ENCODE data around the gene ANO5. TPM values are rescaled to one million over a fixed set of nuclear protein-coding genes. Genes with fewer than 3 reads are reported as not detected.

ANO5 gene
- total RNA-seq, 1 experiment from 2014 or later = not detected

DNA sequence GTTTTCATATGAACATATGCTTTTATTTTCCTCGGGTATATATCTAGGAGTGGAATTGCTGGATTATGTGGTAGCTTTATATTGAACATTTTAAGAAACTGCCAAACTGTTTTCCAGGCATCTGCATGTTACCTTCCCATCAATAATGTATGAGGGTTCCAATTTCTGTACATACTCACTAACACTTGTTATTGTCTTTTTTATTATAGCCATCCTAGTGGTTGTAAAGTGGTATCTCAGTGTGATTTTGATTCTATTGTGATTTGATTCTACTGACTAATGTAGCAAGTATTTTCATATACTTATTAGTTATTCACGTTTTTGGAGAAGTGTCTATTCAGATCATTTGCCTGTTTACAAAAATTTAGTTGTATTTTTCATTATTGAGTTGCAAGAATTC is 2.0 kb downstream of the ANO5 start:
- intact Hi-C loops (cut with micrococcal nuclease; ENCODE audit: unreplicated experiment) = no loop called here
- no TSS peak for BruUV-seq (replicated peaks)
- no peaks in the 10 kb centered on the region for H3K4me1 Mint-ChIP-seq (ENCODE audit: low read depth, unreplicated experiment)
- no peaks in the 10 kb centered on the region for H3K36me3 ChIP-seq (ENCODE audit: control insufficient read depth, insufficient read depth, low read length)
- H3K27me3 ChIP-seq (replicated peaks; ENCODE audit: control insufficient read depth, insufficient read depth, low read length) = no peaks in the 10 kb centered on the region
- ChIA-PET CTCF (no interaction called here), POLR2A (no interaction called here)
- H3K9me3 Mint-ChIP-seq (ENCODE audit: unreplicated experiment) = no peaks in the 10 kb centered on the region
- H3K9me3 ChIP-seq = no peaks in the 10 kb centered on the region
- H3K4me3 Mint-ChIP-seq (ENCODE audit: unreplicated experiment) = no peak overlapping the region
- 0 out of 2 replicates have a peak, but pooled peaks cover 3% of the 10 kb centered on the region for H3K4me1 ChIP-seq
- H3K4me3 ChIP-seq (ENCODE audit: low read depth, low read length) = no peak overlapping the region
- no peaks in the 10 kb centered on the region for H3K36me3 Mint-ChIP-seq (ENCODE audit: insufficient read depth, unreplicated experiment)
- TF ChIP-seq CTCF (IDR thresholded peaks at IDR 0.05; ENCODE audit: insufficient read depth in 1 of 2, low read depth in 1 of 2, low read length in 1 of 2, severe bottlenecking in 1 of 2, unreplicated experiment in 1 of 2) = no peak
- no peak overlapping the region for H3K27ac Mint-ChIP-seq (ENCODE audit: unreplicated experiment)
- DNase-seq = no peak
- peaks cover 7% of the 10 kb centered on the region for H3K27me3 Mint-ChIP-seq (ENCODE audit: insufficient read depth, unreplicated experiment)

DNA sequence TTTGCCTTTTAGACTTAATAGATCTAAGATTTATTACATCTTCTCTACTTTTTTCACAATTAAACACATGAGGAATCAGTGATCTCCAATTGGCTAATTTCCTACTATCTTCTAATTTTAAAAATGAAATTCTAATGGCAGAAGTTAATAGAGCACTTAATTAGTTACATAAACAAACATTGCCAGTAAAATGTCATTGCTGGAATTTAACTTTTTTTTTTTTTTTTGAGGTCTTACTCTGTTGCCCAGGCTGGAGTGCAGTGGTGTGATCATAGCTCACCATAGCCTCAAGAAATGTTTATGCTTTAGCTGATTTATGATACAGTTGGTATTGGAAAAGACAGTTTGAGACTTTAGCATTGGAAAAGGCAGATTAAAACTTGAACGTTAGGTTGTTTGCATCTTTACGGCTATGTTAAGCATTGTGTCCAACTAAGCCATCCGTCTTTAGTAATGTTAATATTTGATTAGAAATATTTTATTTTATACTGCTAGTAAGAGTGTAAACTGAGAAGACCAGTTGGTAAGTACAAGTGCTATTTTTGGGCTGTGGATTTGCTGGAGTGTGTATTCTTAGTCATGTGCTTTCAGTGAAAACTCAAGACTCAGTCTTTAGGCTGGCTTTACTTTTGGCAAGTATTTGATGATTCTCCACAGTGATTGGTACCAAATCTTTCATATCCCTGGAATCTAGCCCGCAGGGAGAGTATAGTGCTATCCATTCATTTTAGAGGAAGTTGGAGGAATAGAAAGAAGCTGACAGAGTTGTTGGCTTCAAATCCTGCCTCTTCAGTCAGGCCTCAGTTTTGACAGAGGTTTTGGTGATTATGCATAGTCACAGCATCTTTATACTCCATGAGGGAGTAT is 4.5 kb downstream of the ANO5 start:
- Mint-ChIP-seq H3K4me1 (ENCODE audit: low read depth, unreplicated experiment) (no peaks in the 10 kb centered on the region), H3K36me3 (ENCODE audit: insufficient read depth, unreplicated experiment) (no peaks in the 10 kb centered on the region), H3K9me3 (ENCODE audit: unreplicated experiment) (no peaks in the 10 kb centered on the region), H3K4me3 (ENCODE audit: unreplicated experiment) (no peak overlapping the region), H3K27me3 (ENCODE audit: insufficient read depth, unreplicated experiment) (peaks cover 7% of the 10 kb centered on the region), H3K27ac (ENCODE audit: unreplicated experiment) (no peak overlapping the region)
- CTCF ChIA-PET = interaction anchor here (0.7 kb wide), 1 partner anchor 973 kb away, joined by 3 read pairs; no protein-coding TSS in a partner anchor
- intact Hi-C loops (cut with micrococcal nuclease; ENCODE audit: unreplicated experiment) = no loop called here
- Histone ChIP-seq H3K4me3 (ENCODE audit: low read depth, low read length) (no peak overlapping the region), H3K4me1 (no peaks in the 10 kb centered on the region), H3K36me3 (ENCODE audit: control insufficient read depth, insufficient read depth, low read length) (no peaks in the 10 kb centered on the region), H3K9me3 (no peaks in the 10 kb centered on the region), H3K27me3 (replicated peaks; ENCODE audit: control insufficient read depth, insufficient read depth, low read length) (no peaks in the 10 kb centered on the region)
- no peak for DNase-seq
- POLR2A ChIA-PET = no interaction called here
- no peak for TF ChIP-seq CTCF (IDR thresholded peaks at IDR 0.05; ENCODE audit: insufficient read depth in 1 of 2, low read depth in 1 of 2, low read length in 1 of 2, severe bottlenecking in 1 of 2, unreplicated experiment in 1 of 2)
- no TSS peak for BruUV-seq (replicated peaks)

GRCh38 chr11:22199243-22199642 is 6.4 kb downstream of the ANO5 start:
- intact Hi-C loops (cut with micrococcal nuclease; ENCODE audit: unreplicated experiment) = no loop called here
- Histone ChIP-seq H3K4me1 (no peaks in the 10 kb centered on the region), H3K27me3 (replicated peaks; ENCODE audit: control insufficient read depth, insufficient read depth, low read length) (no peaks in the 10 kb centered on the region), H3K4me3 (ENCODE audit: low read depth, low read length) (no peak overlapping the region), H3K9me3 (no peaks in the 10 kb centered on the region), H3K36me3 (ENCODE audit: control insufficient read depth, insufficient read depth, low read length) (no peaks in the 10 kb centered on the region)
- TF ChIP-seq CTCF (IDR thresholded peaks at IDR 0.05; ENCODE audit: insufficient read depth in 1 of 2, low read depth in 1 of 2, low read length in 1 of 2, severe bottlenecking in 1 of 2, unreplicated experiment in 1 of 2) = no peak
- ChIA-PET CTCF (no interaction called here), POLR2A (no interaction called here)
- Mint-ChIP-seq H3K27me3 (ENCODE audit: insufficient read depth, unreplicated experiment) (peaks cover 7% of the 10 kb centered on the region), H3K9me3 (ENCODE audit: unreplicated experiment) (no peaks in the 10 kb centered on the region), H3K4me3 (ENCODE audit: unreplicated experiment) (no peak overlapping the region), H3K4me1 (ENCODE audit: low read depth, unreplicated experiment) (no peaks in the 10 kb centered on the region), H3K27ac (ENCODE audit: unreplicated experiment) (no peak overlapping the region), H3K36me3 (ENCODE audit: insufficient read depth, unreplicated experiment) (no peaks in the 10 kb centered on the region)
- DNase-seq = no peak
- BruUV-seq (replicated peaks) = no TSS peak
